ENCODE data around the gene ATP6V0A4.

GRCh38 chr7:138797715-138798320 lies at the start of gene ATP6V0A4, which contains the start of gene TMEM213:
- no peak for TF ChIP-seq CTCF (conservative IDR thresholded peaks at IDR 0.05; ENCODE audit: low read depth, low read length)
- no peak for TF ChIP-seq EZH2 (IDR thresholded peaks at IDR 0.05; ENCODE audit: low read length, unreplicated experiment)

Measured in PC-3 (cell line).